Measurements from ENCODE around the gene TEKT1. TPM values are rescaled to one million over a fixed set of nuclear protein-coding genes. Genes with fewer than 3 reads are reported as not detected.
"Not testable (repeated sequence)": the region's sequence is repeated elsewhere in the genome, so short reads cannot be mapped to it uniquely, and the experiment has no call there.

TEKT1 gene
- total and polyA plus RNA-seq, 2 experiments from 2014 or later = not detected

- peaks cover 49% of the 10 kb centered on the region for H3K27me3 ChIP-seq
- no peaks in the 10 kb centered on the region for H3K36me3 ChIP-seq
- H3K4me3 ChIP-seq = no peak overlapping the region
Measured at GRCh38 chr17:6780886-6781285, 50.6 kb downstream of the TEKT1 start.

GRCh38 chr17:6780001-6780400 lies 51.5 kb downstream of the TEKT1 start:
- H3K27me3 ChIP-seq = peaks cover 58% of the 10 kb centered on the region
- DNase-seq (ENCODE audit: low read depth in 1 of 2, low spot score in 1 of 2) = no peak

More at GRCh38 chr17:6780886-6781285, 50.6 kb downstream of the TEKT1 start:
- DNase-seq (ENCODE audit: low read depth in 1 of 2, low spot score in 1 of 2) = peak in 1 of 2 donors; percentile 20
- H3K9me3 ChIP-seq (ENCODE audit: low read depth) = no peaks in the 10 kb centered on the region
- TF ChIP-seq, protein P1, sequence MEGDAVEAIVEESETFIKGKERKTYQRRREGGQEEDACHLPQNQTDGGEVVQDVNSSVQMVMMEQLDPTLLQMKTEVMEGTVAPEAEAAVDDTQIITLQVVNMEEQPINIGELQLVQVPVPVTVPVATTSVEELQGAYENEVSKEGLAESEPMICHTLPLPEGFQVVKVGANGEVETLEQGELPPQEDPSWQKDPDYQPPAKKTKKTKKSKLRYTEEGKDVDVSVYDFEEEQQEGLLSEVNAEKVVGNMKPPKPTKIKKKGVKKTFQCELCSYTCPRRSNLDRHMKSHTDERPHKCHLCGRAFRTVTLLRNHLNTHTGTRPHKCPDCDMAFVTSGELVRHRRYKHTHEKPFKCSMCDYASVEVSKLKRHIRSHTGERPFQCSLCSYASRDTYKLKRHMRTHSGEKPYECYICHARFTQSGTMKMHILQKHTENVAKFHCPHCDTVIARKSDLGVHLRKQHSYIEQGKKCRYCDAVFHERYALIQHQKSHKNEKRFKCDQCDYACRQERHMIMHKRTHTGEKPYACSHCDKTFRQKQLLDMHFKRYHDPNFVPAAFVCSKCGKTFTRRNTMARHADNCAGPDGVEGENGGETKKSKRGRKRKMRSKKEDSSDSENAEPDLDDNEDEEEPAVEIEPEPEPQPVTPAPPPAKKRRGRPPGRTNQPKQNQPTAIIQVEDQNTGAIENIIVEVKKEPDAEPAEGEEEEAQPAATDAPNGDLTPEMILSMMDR (IDR thresholded peaks at IDR 0.05; ENCODE audit: low read depth, low read length) = no peak
- H3K4me1 ChIP-seq (ENCODE audit: low read depth) = no peaks in the 10 kb centered on the region
- no peak overlapping the region for H3K27ac ChIP-seq

GRCh38 chr17:6779411-6779810 lies 52.1 kb downstream of the TEKT1 start:
- TF ChIP-seq, protein P1 (IDR thresholded peaks at IDR 0.05; ENCODE audit: low read depth, low read length) = no peak
- no peak overlapping the region for H3K4me3 ChIP-seq
- no peaks in the 10 kb centered on the region for H3K9me3 ChIP-seq (ENCODE audit: low read depth)
- DNase-seq (ENCODE audit: low read depth in 1 of 2, low spot score in 1 of 2) = no peak
- H3K4me1 ChIP-seq (ENCODE audit: low read depth) = no peaks in the 10 kb centered on the region
- no peak overlapping the region for H3K27ac ChIP-seq
- H3K36me3 ChIP-seq = no peaks in the 10 kb centered on the region
- peaks cover 63% of the 10 kb centered on the region for H3K27me3 ChIP-seq

More at GRCh38 chr17:6780001-6780400, 51.5 kb downstream of the TEKT1 start:
- no peak overlapping the region for H3K27ac ChIP-seq
- no peaks in the 10 kb centered on the region for H3K36me3 ChIP-seq
- TF ChIP-seq, protein P1 (IDR thresholded peaks at IDR 0.05; ENCODE audit: low read depth, low read length) = no peak
- H3K4me1 ChIP-seq (ENCODE audit: low read depth) = no peaks in the 10 kb centered on the region
- H3K9me3 ChIP-seq (ENCODE audit: low read depth) = no peaks in the 10 kb centered on the region
- H3K4me3 ChIP-seq = no peak overlapping the region

DNA sequence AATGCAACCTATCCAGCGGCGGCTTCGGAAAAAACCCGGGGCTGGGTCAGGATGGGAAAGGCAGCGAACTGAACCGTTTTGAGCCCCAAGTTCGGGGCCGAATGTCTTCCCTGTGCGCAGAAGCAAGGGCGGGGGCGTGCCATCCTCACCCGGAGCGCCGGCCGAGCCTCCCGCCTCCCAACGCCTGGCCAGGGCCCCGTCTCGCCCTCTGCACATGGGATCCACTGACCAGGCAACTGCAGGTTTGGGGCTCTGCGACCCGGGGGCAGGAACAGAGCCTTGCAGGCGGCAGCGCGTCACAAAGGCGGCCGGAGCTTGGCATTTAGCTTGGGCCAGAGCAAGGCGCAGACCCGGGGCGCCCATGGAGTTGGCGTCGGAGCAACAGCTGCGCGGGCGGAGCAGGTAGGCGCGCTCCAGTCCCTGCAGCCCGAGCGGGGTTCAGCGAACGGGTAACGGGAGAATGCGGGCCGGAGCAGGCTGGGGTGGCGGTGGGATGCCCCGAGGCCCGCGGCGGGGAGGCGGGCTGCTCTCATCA lies 55.6 kb downstream of the TEKT1 start, which contains the start of gene FBXO39:
Gene FBXO39, plus strand, starts transcription at position 345 of the 535 bp plus-strand sequence. CDS start 3,654 bp downstream, outside the sequence.
- TF ChIP-seq, protein P1 (IDR thresholded peaks at IDR 0.05; ENCODE audit: low read depth, low read length) = no peak
- no peak within 1 kb of the TSS for H3K4me3 ChIP-seq
- no peaks in the 10 kb centered on the region for H3K4me1 ChIP-seq (ENCODE audit: low read depth)
- peaks cover 64% of the 10 kb centered on the region for H3K27me3 ChIP-seq
- DNase-seq (ENCODE audit: low read depth in 1 of 2, low spot score in 1 of 2) = peak; percentile 7 to 24
- no peak within 1 kb of the TSS for H3K27ac ChIP-seq
- no peaks in the 10 kb centered on the region for H3K36me3 ChIP-seq
- no peaks in the 10 kb centered on the region for H3K9me3 ChIP-seq (ENCODE audit: low read depth)

DNA sequence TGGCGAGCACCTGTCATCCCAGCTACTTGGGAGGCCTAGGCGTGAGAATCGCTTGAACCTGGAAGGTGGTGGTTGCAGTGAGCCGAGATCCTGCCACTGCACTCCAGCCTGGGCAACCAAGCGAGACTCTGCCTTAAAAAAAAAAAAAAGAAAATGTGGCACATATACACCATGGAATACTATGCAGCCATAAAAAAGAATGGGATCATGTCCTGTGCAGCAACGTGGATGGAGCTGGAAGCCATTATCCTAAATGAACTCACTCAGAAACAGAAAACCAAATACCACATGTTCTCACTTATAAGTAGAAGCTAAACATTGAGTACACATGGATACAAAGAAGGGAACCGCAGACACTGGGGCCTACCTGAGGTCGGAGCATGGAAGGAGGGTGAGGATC lies 56.6 kb downstream of the TEKT1 start:
- H3K27me3 ChIP-seq = peaks cover 63% of the 10 kb centered on the region
- not testable (repeated sequence) for H3K4me3 ChIP-seq; H3K27ac ChIP-seq; H3K4me1 ChIP-seq (ENCODE audit: low read depth); DNase-seq (ENCODE audit: low read depth in 1 of 2, low spot score in 1 of 2); H3K9me3 ChIP-seq (ENCODE audit: low read depth); H3K36me3 ChIP-seq

DNA sequence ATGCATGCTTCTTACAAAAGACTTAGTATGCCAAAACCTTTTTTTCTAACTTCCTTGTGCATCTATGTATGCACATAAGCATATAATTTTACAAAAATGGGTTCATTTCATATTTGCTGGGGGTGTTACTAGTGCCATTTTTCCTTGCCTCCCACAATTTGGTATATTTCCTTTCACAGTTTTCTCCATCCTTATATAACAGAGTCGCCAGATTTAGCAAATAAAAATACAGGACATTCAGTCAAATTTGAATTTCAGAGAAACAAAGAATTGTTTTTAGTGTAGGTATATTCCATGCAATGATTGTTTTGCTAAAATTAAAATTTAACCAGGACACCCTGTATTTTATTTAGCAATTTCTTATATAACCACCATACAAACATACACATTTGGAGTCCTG lies 59.5 kb downstream of the TEKT1 start:
- DNase-seq (ENCODE audit: low read depth in 1 of 2, low spot score in 1 of 2) = no peak
- TF ChIP-seq, protein P1 (IDR thresholded peaks at IDR 0.05; ENCODE audit: low read depth, low read length) = no peak
- Histone ChIP-seq H3K27me3 (peaks cover 36% of the 10 kb centered on the region), H3K4me3 (no peak overlapping the region), H3K36me3 (no peaks in the 10 kb centered on the region), H3K27ac (no peak overlapping the region), H3K9me3 (ENCODE audit: low read depth) (no peaks in the 10 kb centered on the region), H3K4me1 (ENCODE audit: low read depth) (no peaks in the 10 kb centered on the region)

Data from cardiac muscle cell (in vitro differentiated cells and primary cell).